Fibroblast of lung (primary cell): Measurements from ENCODE around the gene RAB1A. TPM values are rescaled to one million over a fixed set of nuclear protein-coding genes. Genes with fewer than 3 reads are reported as not detected.
"Not testable (repeated sequence)": the region's sequence is repeated elsewhere in the genome, so short reads cannot be mapped to it uniquely, and the experiment has no call there.

Experiments
- DNase-seq, 2 donors: peaks; one replicate each; pipeline versions ENCODE4 v3.0.0 to v3.0.0-alpha.2; 2010; ENCODE audit warnings: low read depth in 2 of 2
- H2AFZ ChIP-seq: 2 replicates; pipeline ENCODE4 v1.5.1; 2012; ENCODE audit warnings: low read length, control low read depth, inconsistent platforms
- H3K27ac ChIP-seq: 2 replicates; pipeline ENCODE4 v1.5.1; 2011; ENCODE audit warnings: low read length, control low read depth; ENCODE audit not compliant: insufficient read depth
- H3K27me3 ChIP-seq: 2 replicates; pipeline ENCODE4 v1.5.1; 2011; ENCODE audit warnings: mild to moderate bottlenecking, low read length; ENCODE audit not compliant: control insufficient read depth, insufficient read depth
- H3K36me3 ChIP-seq: 2 replicates; pipeline ENCODE4 v1.5.1; 2011; ENCODE audit warnings: low read length; ENCODE audit not compliant: control insufficient read depth, insufficient read depth
- H3K4me1 ChIP-seq: 2 replicates; pipeline ENCODE4 v1.5.1; 2011; ENCODE audit warnings: low read length; ENCODE audit not compliant: control insufficient read depth, insufficient read depth; ENCODE audit errors: extremely low read depth
- H3K4me2 ChIP-seq: 2 replicates; pipeline ENCODE4 v1.5.1; 2011; ENCODE audit warnings: low read length, control low read depth; ENCODE audit not compliant: insufficient read depth; ENCODE audit errors: extremely low read depth
- H3K4me3 ChIP-seq, 4 experiments: fragments of 200-600 bp in 1 of 4; sonication (generic) in 1 of 4; replicated peaks in 1 of 4; 2 replicates each; pipeline ENCODE4 v1.5.1; 2011 to 2016; ENCODE audit warnings: low read length in 4 of 4, low read depth in 3 of 4, mild to moderate bottlenecking in 3 of 4, control low read depth in 2 of 4, inconsistent platforms in 1 of 4, mixed read lengths in 1 of 4; ENCODE audit not compliant: insufficient read depth in 1 of 4; ENCODE audit errors: control extremely low read depth in 1 of 4
- H3K79me2 ChIP-seq: 2 replicates; pipeline ENCODE4 v1.5.1; 2012; ENCODE audit warnings: mild to moderate bottlenecking, low read length, inconsistent platforms; ENCODE audit not compliant: control insufficient read depth, insufficient read depth
- H3K9ac ChIP-seq: 2 replicates; pipeline ENCODE4 v1.5.1; 2011; ENCODE audit warnings: mild to moderate bottlenecking, low read length, control low read depth; ENCODE audit not compliant: insufficient read depth
- H3K9me3 ChIP-seq: 2 replicates; pipeline ENCODE4 v1.5.1; 2012; ENCODE audit warnings: low read depth, low read length; ENCODE audit not compliant: control insufficient read depth, insufficient read depth
- H4K20me1 ChIP-seq: 2 replicates; pipeline ENCODE4 v1.5.1; 2011; ENCODE audit warnings: low read length; ENCODE audit not compliant: control insufficient read depth, insufficient read depth; ENCODE audit errors: extremely low read depth
- EZH2 ChIP-seq: IDR thresholded peaks from 2 replicates; pipeline ENCODE4 v1.5.1; 2012; ENCODE audit warnings: low read length, control low read depth, mild to moderate bottlenecking; ENCODE audit errors: missing control alignments
- polyA minus RNA-seq: library from RNA; depleted of rRNA, polyadenylated mRNA; stranded (reverse); fragments of >200 nt; gene quantifications from 2 replicates; pipeline ENCODE4 v1.2.3, GENCODE V29; 2011; ENCODE audit warnings: low replicate concordance
- polyA plus RNA-seq, 2 donors: library from polyadenylated mRNA; depleted of rRNA in 1 of 2; stranded (reverse) in 1 of 2; unstranded in 1 of 2; fragments of >200 nt; gene quantifications; 2 replicates each; pipeline ENCODE4 v1.2.1, GENCODE V29; 2011 to 2012; ENCODE audit warnings: missing spikeins in 1 of 2
- total RNA-seq: library from RNA; depleted of rRNA; stranded (reverse); fragments of >200 nt; gene quantifications from 2 replicates; pipeline ENCODE4 v1.2.1, GENCODE V29; 2014
- TF ChIP-seq, protein P1 (sequence below), 2 donors: IDR thresholded peaks in 1 of 2; conservative IDR thresholded peaks in 1 of 2; 1 replicate in 1 of 2; 2 replicates in 1 of 2; pipeline ENCODE4 v1.5.1; 2011 to 2012; ENCODE audit warnings: low read length in 2 of 2, control low read depth in 1 of 2, inconsistent platforms in 1 of 2, low read depth in 1 of 2, mild to moderate bottlenecking in 1 of 2

The RAB1A gene
- total RNA-seq (63.4 and 89.8 TPM in 2 replicates), polyA plus RNA-seq (206 and 289 TPM in 2 replicates), polyA minus RNA-seq (6.5 and 20.0 TPM in 2 replicates)
- polyA plus RNA-seq (2012), result 195 and 238 TPM in 2 replicates

DNA sequence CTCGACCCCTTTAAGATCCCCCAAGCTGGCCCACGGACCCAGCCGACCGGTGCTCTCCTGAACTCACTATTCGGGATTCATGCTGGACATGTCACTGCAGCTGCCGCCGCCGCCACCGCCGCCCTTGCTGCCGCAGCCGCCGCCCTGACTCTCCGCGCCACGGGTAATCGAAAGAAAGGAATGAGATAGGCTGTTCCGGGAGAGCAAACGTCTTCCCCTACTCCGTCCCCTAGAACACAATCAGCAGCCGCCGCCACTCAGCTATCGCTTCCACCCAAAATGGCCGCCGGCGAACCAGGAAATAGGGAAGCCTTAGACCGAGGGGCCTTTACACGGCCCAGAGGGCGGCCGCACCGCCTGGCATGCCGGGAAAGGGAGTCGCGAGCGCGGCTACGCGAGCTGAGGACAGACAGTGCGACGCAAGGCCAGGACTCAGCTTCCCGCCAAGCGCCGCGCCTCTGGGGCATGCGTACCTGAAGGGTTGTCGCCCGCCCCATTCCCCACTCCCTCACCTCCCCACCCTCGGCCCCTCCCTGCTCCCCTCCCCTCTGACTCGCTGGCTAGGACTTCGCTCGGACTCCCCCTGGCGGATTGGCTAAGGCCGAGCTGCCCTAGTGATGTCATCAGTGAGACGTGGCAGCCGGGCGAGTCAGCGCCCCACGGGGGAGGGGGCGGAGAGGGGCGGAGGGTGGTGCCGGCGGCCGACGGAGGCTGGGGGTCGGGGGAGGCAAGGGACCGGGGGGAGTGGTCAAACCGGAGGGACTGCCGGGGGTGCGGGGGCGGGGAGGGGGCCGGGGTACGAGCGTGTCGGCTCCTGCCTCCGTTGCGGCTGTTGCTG lies at the start of gene RAB1A:
RAB1A (minus strand) TSS at position 281 of the 838 bp plus-strand sequence; CDS start at position 90, 191 bp downstream.
- Histone ChIP-seq H4K20me1 (peaks cover 4% of the 10 kb centered on the region), H3K4me1 (no peaks in the 10 kb centered on the region), H3K27ac (peak within 1 kb of the TSS; percentile 99), H3K4me2 (peak within 1 kb of the TSS; percentile 84), H3K27me3 (no peaks in the 10 kb centered on the region), H3K9ac (peak within 1 kb of the TSS; percentile 99), H3K4me3 (peak within 1 kb of the TSS; percentile 85 to 99 (median 94)), H3K79me2 (peaks cover 48% of the 10 kb centered on the region), H3K36me3 (no peaks in the 10 kb centered on the region), H2AFZ (peak within 1 kb of the TSS; percentile 86), H3K9me3 (no peaks in the 10 kb centered on the region)
- DNase-seq, result peak; percentile 100
- TF ChIP-seq, protein P1, sequence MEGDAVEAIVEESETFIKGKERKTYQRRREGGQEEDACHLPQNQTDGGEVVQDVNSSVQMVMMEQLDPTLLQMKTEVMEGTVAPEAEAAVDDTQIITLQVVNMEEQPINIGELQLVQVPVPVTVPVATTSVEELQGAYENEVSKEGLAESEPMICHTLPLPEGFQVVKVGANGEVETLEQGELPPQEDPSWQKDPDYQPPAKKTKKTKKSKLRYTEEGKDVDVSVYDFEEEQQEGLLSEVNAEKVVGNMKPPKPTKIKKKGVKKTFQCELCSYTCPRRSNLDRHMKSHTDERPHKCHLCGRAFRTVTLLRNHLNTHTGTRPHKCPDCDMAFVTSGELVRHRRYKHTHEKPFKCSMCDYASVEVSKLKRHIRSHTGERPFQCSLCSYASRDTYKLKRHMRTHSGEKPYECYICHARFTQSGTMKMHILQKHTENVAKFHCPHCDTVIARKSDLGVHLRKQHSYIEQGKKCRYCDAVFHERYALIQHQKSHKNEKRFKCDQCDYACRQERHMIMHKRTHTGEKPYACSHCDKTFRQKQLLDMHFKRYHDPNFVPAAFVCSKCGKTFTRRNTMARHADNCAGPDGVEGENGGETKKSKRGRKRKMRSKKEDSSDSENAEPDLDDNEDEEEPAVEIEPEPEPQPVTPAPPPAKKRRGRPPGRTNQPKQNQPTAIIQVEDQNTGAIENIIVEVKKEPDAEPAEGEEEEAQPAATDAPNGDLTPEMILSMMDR (conservative IDR thresholded peaks at IDR 0.05 in 1 of 2, IDR thresholded peaks at IDR 0.05 in 1 of 2; ENCODE audit: low read depth in 1 of 2, low read length in 2 of 2), result peak; percentile 9 to 36
- no peak for TF ChIP-seq EZH2

DNA sequence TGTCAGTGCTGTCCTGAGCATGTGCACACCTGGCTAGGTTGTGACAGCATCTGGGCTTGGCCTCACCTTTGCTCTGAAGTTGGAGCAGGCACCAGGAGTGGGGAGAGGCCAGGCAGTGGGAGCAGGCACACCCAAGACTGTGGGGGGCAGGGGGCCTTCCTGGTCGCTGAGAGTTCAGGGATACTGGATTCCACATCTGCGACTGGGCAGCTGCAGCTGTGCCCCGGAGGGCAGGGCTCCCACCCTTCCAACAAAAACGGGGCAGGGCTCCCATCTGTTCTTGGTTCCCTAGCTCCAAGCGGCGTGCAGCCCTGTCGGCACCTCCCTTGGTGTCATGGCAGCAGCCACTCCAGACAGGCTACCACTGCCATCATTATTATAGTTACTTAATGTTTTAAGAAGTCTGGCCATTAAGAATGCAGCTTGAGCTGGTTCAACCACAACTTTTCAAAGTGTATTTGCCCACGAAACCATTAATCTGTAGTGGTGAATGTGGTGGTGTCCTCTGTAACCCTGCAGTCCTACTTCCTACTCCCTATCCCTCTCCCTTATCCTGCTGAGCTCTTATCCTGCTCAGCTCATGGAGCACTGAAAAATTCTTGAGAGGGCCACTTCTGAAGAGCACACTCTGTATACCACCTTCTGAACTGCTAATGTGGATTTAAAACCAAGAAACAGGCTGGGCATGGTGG lies 48.0 kb upstream of the RAB1A start:
- H3K4me2 ChIP-seq, result no peak overlapping the region
- H3K4me1 ChIP-seq, result no peaks in the 10 kb centered on the region
- no peaks in the 10 kb centered on the region for H3K36me3 ChIP-seq
- H3K27ac ChIP-seq, result no peak overlapping the region
- no peak for TF ChIP-seq EZH2
- TF ChIP-seq, protein P1 (conservative IDR thresholded peaks at IDR 0.05 in 1 of 2, IDR thresholded peaks at IDR 0.05 in 1 of 2; ENCODE audit: low read depth in 1 of 2, low read length in 2 of 2), result no peak
- H3K9me3 ChIP-seq, result no peaks in the 10 kb centered on the region
- H3K9ac ChIP-seq, result no peak overlapping the region
- no peak overlapping the region for H3K4me3 ChIP-seq
- no peaks in the 10 kb centered on the region for H4K20me1 ChIP-seq
- H3K79me2 ChIP-seq, result no peaks in the 10 kb centered on the region
- no peak overlapping the region for H2AFZ ChIP-seq
- peaks cover 2% of the 10 kb centered on the region for H3K27me3 ChIP-seq
- DNase-seq, result peak in 1 of 2 donors; percentile 48

DNA sequence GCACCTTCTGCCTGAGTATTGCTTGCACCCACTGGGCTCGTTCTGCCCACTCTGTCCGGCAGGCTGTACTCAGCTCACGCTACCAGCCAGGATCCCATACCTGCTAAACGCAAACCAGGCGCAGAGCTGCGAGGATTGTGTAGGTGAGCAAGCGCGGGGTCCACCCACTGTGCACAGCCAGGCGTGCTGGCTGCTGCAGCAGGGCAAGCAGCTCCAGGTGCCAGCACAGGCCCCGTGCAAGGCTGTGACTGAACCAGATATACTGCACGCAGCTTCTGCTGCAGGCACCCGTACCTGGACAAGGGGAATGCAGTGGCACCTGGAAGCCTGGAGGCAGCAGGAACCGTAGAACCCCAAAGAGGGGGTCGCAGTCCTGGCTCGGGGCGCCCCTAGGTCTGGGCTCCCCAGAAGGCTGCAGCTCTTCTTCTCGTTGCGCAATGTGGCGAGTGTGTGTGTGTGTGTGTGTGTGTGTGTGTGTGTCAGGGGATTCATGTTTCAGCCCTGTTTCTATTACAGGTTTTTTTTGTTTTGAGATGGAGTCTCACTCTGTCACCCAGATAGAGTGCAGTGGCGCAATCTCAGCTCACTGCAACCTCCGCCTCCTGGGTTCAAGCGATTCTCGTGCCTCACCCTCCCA lies 46.1 kb upstream of the RAB1A start:
- no peaks in the 10 kb centered on the region for H3K27me3 ChIP-seq
- DNase-seq, result peak in 1 of 2 donors; percentile 20
- no peaks in the 10 kb centered on the region for H3K9me3 ChIP-seq

DNA sequence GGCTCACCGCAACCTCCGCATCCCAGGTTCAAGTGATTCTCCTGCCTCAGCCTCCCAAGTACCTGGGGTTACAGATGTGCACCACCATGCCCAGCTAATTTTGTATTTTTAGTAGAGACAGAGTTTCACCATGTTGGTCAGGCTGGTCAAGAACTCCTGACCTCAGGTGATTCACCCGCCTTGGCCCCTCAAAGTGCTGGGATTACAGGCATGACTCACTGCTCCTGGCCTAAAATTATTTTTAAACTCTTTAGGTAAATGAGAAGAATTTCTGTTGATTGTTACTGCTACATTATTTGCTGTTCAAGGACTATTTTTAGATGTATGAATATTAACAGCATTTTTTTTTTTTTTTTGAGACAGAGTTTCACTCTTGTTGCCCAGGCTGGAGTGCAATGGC lies 44.1 kb upstream of the RAB1A start:
- H3K9me3 ChIP-seq, H3K27me3 ChIP-seq: not testable (repeated sequence)
- peak in 1 of 2 donors; percentile 48 for DNase-seq

More for the DNA sequence above, 46.1 kb upstream of the RAB1A start:
- H3K4me2 ChIP-seq, result no peak overlapping the region
- H3K36me3 ChIP-seq, result no peaks in the 10 kb centered on the region
- no peak overlapping the region for H3K4me3 ChIP-seq
- H4K20me1 ChIP-seq, result no peaks in the 10 kb centered on the region
- no peak overlapping the region for H3K27ac ChIP-seq
- H2AFZ ChIP-seq, result no peak overlapping the region
- H3K79me2 ChIP-seq, result no peaks in the 10 kb centered on the region
- no peak for TF ChIP-seq EZH2
- TF ChIP-seq, protein P1 (conservative IDR thresholded peaks at IDR 0.05 in 1 of 2, IDR thresholded peaks at IDR 0.05 in 1 of 2; ENCODE audit: low read depth in 1 of 2, low read length in 2 of 2), result no peak
- H3K9ac ChIP-seq, result no peak overlapping the region
- no peaks in the 10 kb centered on the region for H3K4me1 ChIP-seq

More for the DNA sequence above, 44.1 kb upstream of the RAB1A start:
- not testable (repeated sequence) for H3K36me3 ChIP-seq, H2AFZ ChIP-seq, H3K4me1 ChIP-seq, H3K9ac ChIP-seq, H3K4me2 ChIP-seq, H4K20me1 ChIP-seq, H3K79me2 ChIP-seq, H3K4me3 ChIP-seq, H3K27ac ChIP-seq
